ENCODE measurements around the gene THBS3.
"Not testable (repeated sequence)": the region's sequence is repeated elsewhere in the genome, so short reads cannot be mapped to it uniquely, and the experiment has no call there.

The THBS3 gene

DNA sequence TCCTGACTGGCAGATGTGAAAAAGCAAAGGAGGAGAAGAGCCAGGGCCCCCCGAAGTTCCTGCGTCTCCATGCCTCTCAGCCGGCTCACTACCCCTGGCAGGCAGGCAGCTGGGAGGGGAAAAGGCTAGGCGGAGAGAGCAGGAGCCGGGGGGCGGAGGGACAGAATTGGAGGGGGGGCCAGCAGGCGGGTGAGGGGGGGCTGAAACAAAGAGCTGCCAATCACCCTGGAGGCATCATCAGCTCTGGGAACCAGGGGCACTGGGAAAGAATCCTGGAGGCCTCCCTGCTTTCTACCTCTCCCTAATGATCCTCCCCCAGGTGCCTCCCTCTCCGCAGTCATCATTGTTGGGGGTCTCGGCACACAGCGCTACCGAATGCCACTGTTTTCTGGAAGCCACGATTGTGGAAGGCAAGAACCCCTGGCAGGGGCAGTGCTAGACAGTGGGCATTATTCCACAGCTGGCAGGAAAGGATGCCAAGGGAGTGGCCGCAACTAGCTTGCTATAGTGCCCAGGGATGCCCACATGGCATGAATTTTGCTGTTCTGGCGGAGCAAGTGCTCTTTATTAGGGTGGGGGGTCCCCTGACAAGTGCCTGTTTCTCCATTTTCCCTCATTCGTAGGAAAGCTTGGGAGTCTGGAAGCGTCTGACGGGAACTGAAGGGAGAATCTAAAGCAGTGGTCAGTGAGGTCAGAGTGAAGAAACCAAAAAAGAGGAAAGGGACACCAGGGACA is at the start of gene THBS3:
Gene THBS3, minus strand, starts transcription at position 92 of the 735 bp plus-strand sequence. Its CDS starts 21 bp downstream, at position 71.
- no peak for DNase-seq

DNA sequence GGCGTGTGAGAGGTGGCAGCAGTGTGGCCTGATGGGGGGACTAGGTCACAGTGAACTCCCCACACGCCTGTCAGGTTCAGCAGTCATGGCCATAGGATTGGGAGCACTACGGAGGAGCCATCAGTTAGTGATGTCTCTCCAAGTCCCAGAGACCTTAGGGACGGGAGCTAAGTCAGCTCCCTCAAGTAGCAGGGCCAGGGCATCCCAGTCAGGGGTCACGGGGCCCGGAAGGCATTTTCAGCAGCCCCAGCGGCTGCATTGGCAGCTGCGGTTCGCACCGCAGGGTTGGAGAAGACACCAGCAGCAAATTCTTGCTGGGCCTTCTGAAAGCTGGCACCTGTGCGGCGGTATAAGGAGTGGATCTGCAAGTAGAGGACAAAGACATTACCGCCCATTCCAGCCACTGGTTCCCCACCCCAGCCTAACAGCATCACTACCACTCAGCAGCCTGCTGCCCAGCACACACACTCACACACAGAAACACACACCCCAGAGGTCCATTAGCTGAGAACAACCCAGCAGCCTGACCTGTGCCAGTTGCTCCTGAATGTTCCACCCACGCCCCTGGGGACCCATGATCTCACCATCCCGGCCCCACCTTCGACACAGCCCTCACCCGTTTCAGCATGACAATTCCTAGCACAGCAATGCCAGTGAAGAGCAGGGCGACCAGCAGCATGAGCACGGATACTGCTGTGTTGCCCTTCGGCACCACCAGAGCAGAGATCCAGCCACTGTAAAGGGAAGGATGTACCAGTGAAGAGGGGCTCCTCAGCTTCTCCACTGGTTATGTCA is 48.6 kb upstream of the THBS3 start:
- DNase-seq = no peak

DNA sequence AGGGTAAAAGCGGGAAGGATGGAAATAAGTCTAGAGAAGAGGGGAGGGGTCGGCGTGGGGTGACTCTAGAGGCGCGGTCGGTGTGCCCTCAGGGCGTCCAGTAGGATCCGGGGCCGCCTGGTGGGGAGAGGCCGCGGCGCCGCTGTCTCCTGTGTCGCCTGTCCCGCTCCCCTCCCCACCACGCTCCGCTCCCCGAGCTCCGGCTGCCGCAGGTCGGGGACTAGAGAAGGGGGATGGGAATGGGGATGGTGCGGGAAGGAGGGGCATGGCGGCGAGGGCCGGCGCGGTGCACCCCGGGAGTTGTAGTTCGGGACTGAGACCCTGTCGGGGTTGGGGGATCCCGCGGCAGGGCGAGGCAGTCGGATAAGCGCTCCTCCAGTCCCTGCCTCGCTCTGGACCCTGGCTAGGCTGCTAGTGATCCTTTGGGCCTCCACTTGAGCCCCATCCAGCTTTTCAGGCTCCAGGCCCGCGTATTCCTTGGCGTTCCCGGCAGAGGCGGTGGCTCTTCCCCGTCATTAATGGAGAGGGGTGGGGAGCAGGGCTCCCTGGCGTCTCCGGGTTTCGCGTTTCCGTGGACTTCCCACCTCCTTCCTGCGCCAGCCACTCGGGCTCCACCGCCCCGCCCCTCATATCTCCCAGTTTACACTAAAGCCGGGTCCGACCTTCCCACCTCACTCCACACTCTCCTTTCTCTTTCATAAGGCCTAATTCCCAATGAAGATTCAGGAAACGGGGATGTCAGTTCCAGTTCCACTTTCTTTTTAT is 47.7 kb upstream of the THBS3 start, which contains the start of gene ENTREP3:
Gene ENTREP3, minus strand, starts transcription at position 241 of the 765 bp plus-strand sequence. CDS start 606 bp downstream, outside the sequence.
- peak; percentile 76 for DNase-seq

DNA sequence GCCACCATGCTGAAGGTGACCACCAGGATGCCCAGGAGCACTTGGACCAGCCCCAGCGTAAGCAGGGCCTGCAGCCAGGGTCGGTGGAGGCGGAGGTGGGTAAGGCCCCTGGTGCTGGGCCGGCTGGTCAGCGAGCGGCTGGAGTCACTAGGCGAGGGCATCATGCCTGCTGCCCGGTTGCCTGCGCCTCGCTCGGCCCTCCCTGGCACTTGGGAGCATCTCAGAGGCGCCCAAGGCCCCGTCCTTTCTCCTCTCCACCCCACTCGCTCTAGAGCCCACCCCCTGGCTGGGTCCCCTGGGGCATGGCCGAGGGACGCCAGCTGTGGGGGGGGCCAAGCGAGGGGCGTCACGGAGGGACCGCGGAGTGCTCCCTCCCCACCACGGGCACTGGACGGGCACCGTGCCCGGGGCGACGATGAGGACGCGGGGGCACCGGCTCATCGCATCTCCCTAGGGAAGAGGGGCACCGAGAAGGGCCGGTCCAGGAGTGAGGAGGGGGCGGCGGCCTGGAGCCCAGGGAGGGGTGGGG is 47.1 kb upstream of the THBS3 start:
- no peak for DNase-seq

DNA sequence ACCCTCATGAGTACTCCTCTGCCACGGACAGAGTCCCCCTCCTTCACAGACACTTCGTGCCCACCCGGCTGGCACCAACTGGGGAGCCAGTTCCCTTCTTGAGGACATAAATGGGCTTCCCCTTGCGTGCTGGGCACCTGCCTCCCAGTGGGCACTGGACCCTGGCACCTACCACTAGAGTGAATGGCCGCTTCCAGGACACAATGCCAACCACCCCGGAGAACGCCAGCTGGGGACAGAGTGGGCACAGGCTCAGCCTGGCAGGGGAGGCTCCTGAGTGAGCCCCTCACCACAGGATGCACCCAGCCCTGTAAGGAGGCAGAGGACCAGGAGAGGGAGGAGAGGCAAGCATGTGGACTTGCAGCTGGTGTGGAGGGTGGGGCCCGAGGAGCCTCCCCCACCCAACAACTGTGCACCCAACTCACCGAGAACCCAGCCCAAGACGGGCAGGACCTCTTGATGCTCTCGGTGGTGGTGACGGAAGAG is 46.6 kb upstream of the THBS3 start:
- no peak for DNase-seq

DNA sequence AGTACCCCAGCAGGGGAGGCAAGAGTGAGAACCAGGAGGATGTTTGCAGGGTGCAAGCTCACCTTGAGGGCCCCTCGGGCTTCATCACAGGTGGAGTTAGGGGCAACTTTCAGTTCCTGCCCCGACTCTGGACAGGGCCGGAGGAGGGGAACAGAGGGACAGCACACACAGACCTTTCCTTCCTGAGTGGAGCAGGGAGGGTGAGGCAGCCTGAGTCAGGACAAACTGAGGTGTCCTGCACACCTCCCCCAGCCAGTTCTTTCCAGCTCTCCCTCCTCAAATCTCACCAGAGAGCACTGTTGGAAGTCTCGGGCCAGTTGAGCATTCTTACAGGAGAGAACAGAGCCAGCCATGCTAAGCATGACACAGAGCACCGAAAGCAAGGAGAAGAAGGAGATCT is 46.1 kb upstream of the THBS3 start:
- DNase-seq = no peak

DNA sequence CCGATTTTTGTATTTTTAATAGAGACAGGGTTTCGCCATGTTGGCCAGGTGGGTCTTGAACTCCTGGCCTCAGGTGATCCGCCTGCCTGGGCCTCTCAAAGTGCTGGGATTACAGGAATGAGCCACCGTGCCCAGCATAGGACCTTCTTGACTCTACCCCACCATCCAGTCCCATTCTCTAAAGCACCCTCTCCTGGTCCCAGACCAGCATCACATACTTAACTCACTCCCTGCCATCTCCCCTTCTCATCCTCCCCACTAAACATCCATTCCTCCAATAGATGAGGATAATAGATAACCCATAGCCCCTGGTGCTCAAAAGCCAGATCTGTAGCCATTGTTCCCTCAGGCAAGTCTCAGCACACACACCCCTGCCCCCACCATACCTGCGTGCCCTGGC is 45.5 kb upstream of the THBS3 start:
- DNase-seq = no peak

DNA sequence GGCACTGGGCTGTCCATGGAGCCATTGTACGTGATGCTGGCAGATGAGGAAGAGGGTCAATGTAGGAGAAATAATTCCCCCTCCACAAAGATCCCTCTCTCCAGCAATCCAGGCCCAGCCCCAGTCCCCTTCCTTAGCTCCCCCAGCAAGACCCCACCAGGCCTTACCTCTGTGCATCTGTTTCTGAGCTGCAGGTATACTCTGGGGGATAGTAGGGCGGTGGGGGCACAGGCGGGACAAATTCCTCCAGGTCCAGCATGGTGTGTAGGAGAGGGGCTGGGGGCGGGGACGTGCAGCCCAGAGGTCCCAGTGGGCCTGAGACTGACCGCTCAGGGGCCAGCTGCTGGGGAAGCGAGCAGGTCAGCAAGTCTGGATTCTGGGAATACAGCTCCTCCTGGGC is 43.9 kb upstream of the THBS3 start:
- no peak for DNase-seq

DNA sequence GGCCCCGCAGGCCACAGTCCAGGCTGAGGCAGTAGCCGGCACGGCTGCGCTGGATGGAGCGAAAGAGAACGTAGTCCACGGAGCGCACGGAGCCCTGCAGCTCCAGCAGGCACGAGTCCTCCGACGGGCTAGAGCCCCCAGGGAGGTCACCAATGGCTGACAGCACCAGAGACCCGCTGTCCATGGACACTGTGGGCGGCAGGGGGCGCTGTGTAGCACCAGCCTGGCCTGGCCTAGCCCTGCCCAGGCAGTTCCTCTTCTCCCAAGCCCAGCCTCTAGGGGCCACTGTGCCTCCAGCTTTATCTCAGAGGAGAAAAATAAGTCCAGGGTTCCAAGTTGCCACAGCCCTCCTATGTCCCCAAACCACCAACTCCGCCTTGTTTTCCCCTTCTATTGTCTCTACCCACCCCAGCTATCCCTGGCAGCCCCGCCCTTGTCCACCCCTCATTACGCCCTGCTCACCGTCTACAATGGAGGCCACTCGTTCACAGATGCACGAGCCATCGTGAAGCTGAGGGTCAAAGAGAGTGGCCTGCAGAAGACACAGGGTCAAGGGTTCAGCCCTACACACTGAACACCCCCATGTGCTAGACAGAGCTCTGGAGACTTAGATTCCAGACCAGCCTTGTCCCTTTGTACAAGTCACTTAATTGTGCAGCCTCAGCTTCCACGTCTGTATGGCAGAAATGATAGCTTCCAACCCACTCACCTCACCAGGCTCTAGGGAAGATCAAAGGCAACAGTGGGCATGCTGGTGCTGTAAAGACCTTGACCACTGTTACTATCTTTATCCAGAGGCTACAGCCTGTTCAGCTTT is 43.1 kb upstream of the THBS3 start:
- peak; percentile 97 for DNase-seq

DNA sequence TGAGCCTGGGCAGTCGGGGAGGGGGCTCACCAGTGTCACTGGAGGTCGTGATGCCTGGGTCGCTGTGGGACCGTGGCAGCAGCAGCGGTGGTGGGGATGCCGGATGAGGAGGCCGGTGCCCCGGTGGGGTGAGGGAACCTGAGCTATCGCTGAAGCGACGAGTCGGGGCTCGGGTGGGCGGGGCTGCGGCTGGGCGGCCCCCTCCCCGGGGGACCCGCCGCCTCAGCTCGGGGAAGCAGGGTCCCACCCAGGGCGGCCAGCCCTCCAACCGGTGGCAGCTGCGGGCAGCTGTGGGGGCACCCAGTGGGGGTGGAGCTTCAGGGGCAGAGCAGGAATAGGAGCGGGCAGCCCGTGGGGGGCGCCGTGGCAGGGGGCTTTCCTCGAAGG is 42.5 kb upstream of the THBS3 start:
- DNase-seq = no peak

DNA sequence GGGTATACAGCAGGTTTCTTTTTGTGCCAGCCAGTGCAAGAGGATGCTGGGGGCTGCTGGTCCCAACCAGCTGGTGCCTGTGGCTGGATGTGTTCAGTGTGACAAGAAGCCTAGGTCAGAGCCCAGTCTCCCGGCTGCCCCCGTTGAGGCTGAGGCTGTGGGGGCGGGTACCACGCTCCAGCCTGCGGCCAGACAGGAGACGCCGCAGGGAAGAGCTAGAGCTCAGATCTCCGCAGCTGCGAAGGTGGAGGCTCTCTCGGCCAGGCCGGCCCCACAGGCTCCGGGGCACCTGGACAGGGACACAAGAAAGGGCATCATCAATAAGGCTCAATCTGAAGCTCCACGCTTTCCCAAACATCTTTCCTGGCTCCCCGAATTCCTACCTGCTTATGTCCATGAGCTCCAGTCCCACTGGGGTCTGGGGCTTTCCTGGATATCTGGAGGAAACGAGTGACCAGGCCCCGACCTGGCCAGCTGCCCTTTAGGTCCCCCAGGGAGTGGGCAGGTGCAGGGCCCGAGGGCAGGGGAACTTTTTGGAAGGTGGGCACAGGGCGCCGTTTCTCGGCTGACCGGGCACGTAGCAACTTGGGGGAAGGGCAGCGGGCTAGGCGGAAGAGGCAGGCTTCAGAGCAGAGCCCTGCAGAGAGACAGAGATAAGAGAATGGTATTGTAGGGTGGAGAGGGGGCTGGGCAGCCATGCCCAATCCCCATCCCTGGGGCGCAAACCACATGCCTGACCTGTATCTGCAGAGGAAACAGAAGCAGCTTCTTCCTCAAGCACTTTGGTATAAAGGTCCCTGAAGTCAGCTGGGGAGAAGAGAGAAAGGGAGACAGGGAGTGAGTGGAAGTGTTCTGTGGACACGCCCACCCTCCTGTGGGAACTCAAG is 40.2 kb upstream of the THBS3 start:
- no peak for DNase-seq

DNA sequence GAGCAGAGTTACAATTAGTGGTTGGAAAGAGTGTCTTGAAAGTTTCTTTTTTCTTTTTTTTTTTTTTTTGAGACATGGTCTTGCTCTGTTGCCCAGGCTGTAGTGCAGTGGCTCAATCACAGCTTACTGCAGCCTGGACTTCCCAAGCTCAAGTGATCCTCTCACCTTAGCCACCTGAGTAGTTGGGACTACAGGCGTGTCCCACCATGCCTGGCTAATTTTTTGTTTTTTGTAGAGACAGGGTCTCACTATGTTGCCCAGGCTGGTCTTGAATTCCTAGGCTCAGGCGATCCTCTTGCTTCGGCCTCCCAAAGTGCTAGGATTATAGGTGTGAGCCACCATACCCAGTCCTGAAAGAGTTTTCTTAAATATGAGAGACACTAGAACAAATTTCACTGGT is 39.1 kb upstream of the THBS3 start:
- not testable (repeated sequence) for DNase-seq

DNA sequence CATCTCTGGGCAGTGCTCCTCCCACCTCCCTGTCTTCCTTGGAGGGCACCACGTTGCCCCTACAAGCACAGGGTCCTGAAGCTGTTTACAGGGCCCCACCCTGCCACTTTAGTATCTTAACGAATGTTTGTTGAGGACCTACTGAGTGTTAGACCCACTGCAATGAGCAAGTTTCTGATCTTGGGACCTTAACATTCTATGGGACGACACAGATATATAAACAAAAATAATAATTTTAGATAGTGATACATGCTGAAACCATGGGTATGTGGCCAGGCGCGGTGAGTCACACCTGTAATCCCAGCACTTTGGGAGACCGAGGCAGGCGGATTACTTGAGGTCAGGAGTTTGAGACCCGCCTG is 37.4 kb upstream of the THBS3 start:
- DNase-seq = no peak

DNA sequence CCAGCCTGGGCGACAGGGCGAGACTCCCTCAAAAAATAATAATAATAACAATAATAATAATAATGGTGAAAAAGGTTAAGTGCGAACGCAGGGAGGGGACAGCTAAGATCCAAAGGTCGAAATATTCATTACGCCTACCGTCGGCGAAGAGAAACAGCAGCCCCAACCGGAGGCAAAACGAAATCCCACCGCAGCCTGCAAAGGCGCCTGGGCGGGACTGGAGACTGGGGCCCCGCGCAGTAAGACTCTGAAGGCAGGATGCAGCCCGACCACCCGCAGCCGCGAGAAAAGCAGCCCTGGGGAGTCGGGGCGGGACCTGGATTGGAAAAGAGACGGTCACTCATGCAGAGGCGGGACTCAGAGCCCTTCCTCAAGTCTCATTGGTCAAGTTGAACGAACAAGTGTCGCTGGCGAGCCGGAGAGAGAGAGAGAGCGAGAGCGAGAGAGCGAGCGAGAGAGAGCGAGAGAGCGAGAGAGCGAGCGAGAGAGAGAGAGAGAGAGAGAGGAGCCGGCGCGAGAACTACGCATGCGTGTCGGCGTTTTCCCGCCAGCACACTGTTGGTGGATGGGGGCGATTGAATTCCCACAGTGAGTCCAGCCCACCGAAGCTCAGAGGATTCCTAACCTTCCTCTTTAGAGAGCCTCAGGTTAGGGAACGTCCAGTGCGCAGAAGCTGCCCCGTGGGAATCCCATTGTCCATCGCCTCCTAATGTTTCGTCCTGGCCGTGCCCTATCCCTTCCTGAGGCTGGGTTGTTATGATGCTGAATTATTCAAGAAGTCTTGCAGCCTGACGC is 36.9 kb upstream of the THBS3 start:
- DNase-seq = peak; percentile 90

DNA sequence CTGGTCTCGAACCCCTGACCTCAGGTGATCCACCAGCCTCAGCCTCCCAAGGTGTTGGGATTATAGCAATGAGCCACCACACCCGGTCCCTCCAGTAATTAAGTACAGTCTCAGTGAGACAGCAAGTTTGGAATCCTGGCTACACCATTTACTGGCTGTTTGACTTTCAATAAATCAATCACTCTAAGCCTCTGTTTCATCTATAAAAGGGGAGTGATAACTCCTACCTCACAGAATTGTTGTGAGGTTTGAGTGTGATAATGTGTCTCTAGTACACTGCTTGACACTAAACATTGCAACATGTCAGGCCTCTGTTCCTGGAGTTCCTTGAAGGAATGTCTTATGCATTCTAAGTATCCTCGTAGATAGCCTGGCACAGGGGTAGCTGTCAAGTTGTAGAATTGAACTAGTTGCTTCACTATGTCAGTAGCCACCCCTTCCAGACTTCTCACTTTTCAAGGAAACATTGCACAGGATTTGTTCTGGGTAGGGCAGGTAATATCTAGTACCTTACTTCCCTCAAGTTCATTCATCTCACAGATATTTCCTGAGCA is 35.2 kb upstream of the THBS3 start:
- DNase-seq = no peak

DNA sequence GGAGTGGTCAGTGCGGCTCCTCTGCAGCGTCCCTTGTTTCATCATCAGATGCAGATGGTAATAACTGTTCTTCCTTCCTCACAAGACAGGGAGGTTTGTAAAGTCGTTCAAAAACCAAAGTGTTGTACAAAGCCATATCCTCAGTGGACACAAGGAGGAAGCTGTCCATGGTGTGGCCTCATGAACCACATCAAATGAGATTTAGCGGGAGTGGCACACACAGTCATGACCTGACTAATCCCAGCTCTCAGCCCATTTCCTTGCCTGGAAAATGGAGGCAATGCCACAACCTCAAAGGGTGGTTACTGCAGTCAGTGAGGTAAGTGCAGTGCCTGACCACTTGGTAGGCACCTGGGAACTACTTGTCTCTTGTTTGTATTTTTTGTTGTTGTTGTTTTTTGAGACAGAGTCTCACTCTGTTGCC is 34.2 kb upstream of the THBS3 start:
- no peak for DNase-seq

DNA sequence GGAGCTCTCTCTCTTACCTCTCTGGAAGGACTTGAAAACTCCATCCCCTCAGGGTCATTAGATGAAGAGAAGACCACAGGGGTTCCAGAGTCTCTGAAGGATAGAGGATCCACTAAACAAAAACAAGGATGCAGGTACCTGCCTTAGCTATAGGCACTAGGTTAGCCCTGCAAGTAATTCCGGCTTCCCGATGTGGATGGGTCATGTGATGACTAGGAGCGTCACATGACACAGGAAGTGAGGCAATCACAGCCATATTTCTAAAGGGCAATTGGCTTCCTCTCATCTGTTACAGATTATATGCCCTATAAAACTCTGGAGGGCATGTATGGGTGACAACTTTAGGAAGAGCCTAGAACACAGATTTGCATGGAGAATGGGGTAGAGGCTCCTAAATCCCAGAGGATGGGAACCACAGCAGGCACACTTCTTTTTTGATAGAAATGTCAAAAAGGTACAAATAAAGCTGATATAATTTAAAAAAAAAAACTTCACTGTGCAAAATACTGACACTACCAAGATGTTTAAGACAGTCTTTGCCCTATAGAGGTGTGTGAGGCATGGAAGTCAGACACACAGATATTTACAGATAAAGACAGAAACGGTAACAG is 33.5 kb upstream of the THBS3 start:
- DNase-seq = no peak

DNA sequence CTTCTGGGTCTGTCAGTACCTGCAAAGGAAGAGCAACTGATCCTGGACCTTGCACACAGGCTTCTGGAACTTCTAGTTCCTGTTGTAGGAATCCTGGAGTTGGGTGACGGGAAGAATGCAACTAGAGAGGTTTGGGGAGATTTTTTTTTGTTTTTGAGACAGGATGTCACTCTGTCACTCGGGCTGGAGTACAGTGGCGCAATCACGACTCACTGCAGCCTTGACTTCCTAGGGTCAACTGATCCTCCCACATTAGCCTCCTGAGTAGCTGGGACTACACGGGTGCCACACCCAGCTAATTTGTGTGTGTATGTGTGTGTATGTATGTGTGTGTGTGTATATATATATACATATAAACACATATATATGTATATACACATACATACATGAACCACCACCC is 28.8 kb upstream of the THBS3 start:
- DNase-seq = no peak

DNA sequence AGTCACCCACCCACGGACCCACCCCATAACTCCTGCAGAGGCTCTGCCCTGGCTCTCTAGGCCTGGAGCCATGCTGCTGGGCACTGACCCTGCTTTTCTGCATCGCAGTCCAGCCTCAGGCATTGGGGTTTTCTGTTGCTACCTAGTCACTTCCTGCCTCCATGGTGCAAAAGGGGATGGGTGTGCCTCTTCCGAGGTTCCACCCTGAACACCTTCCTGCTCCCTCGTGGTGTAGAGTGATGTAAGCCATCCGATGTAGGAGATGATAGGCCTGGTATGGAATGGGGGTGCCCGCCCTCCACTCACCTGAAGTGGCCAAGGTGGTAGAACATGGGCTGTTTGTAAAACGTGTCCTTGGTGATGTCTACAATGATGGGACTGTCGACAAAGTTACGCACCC is 27.7 kb upstream of the THBS3 start:
- not testable (repeated sequence) for DNase-seq

Data from activated T-cell treated with anti-CD3 and anti-CD28 coated beads, Interleukin-2, amount 50 U/mL, for 1 hour (primary cell).